C1 segment of cervical spinal cord (tissue), 14 donors: ENCODE results near the gene GSTT2B.
"Not testable (repeated sequence)": the region's sequence is repeated elsewhere in the genome, so short reads cannot be mapped to it uniquely, and the experiment has no call there.

Source experiments
- DNase-seq, 14 donors: peaks; one replicate each; lab custom pipeline; 2025; lab: John Stamatoyannopoulos, UW

GSTT2B gene

DNA sequence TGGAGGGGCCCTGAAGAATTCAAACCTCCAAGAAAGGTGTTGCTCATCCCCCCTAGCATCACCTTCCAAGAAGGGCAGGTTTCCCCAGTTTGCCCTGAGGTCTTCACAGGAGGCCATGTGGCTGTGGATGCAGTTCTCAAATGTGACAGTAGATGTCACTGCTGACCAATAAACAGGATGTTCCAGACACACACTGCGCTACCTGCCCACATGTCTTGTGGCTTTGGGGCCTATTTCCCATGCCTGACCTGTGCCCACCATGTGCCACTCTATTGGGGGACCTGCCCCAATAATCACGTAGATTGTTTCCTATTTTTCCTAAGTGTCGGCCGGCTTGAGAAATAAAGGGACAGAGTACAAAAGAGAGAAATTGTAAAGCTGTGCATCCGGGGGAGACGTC is 23.4 kb upstream of the GSTT2B start:
- peak in 3 of 14 donors; percentile 8 to 29 (median 18) for DNase-seq

GRCh38 chr22:23980567-23980966 is 19.6 kb upstream of the GSTT2B start:
- not testable (repeated sequence) for DNase-seq

DNA sequence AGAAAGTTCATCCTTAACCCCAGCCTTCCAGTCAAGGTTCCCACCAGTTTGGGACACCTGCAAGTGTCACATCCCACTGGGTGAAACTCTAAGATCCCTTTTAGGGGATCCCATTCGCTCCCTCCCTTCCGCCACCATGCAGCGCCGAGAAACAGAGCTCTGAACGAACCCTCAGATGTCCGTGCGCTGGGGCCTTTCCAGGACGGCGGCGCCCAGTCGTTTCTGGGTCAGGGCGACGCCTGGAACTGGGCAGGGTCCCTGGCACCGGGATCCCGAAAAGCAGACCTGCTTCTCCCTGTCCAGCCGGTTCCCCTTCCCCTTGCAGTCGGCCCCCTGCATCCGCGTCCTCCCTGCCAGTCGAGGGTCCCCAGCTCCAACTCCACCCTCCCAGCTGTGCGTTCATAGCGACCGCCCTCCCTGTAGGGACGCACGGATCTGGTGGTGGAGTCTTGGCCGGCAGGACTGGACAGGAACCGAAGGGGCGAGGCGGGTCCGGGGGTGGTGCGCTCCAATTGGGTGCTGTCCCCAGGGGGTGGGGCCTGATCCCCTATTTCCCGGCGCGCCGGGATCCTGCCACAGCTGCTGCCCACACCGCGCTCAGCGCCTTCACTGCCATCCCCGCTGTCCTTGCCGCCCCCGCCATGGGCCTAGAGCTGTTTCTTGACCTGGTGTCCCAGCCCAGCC is 18.7 kb upstream of the GSTT2B start, which contains the start of gene GSTT2:
GSTT2 (plus strand) TSS at position 578 of the 684 bp plus-strand sequence.
- not testable (repeated sequence) for DNase-seq

DNA sequence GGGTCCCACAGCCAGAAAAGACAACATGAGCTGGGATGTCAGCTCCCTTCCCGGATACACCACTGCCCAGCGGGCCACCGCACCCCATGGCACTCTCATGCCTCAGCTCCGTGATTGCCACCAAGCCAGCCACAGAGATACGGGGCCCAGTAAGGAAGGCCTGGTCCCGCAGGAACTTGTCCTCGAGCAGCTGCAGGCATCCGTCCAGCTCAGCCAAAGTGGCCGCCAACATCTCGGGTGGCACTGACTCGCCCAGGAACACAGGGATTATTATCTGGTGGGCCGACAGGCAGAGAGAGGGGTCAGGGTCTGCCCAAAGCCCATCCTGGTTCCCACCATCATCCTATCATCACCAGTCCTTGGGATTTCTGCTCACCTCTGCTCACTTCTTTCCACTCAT is 16.3 kb upstream of the GSTT2B start:
- not testable (repeated sequence) for DNase-seq

GRCh38 chr22:23974836-23975352 is 13.9 kb upstream of the GSTT2B start:
- DNase-seq = not testable (repeated sequence)

DNA sequence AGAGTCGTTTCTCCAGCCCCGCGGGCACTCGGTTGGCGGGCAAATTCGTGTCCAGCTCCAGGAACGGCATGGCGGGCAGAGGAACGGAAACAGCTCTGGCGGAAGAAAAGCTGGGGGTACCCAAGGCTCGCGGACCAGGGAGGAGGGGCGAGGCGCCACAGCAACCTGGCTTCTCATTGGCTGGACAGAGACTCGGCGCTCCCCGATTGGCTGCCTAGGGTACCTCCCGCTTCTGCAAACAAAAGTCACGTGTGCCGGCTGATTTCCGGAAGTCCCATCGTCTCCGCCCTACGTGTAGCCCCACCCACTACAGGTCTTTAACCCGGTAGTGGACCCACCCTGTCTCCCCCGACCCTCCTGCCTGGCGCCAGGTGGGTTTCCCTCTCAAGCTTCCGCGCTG is 13.3 kb upstream of the GSTT2B start, which contains the start of gene DDT:
DDT (minus strand) TSS at position 97 of the 400 bp plus-strand sequence; CDS start at position 70, 27 bp downstream.
- not testable (repeated sequence) for DNase-seq

GRCh38 chr22:23971927-23972326 is 10.9 kb upstream of the GSTT2B start:
- DNase-seq = not testable (repeated sequence)

GRCh38 chr22:23970816-23971486 is 10.0 kb upstream of the GSTT2B start:
- no peak for DNase-seq

- no peak for DNase-seq
Measured at GRCh38 chr22:23970201-23970641, 9.2 kb upstream of the GSTT2B start.

GRCh38 chr22:23969071-23969470 is 8.1 kb upstream of the GSTT2B start:
- no peak for DNase-seq

- DNase-seq = not testable (repeated sequence)
Measured at GRCh38 chr22:23966568-23966967, 5.6 kb upstream of the GSTT2B start, which contains the start of gene DDTL. Gene DDTL (plus strand): TSS chr22:23966888. CDS start chr22:23966915, 27 bp downstream.

DNA sequence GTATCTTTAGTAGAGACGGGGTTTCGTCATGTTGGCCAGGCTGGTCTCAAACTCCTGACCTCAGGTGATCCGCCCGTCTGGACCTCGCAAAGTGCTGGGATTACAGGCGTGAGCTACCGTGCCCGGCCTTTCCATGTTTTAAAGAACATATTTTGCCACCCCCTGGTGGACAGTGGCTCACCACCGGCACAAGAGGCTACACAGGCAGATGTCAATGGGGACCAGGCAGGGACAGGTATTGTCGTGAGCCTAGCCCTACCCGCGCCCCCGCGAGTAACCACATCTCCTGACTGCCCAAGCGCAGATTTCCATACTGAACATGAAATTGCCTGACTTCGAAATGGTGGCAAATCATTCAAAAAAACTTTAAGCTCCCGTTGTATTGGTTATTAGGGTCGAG is 5.1 kb upstream of the GSTT2B start:
- DNase-seq = not testable (repeated sequence)

- DNase-seq = peak in 13 of 14 donors; percentile 14 to 75 (median 62)
Measured at GRCh38 chr22:23956301-23956900, 4.6 kb downstream of the GSTT2B start.

- not testable (repeated sequence) for DNase-seq
Measured at GRCh38 chr22:23955886-23956285, 5.1 kb downstream of the GSTT2B start.

DNA sequence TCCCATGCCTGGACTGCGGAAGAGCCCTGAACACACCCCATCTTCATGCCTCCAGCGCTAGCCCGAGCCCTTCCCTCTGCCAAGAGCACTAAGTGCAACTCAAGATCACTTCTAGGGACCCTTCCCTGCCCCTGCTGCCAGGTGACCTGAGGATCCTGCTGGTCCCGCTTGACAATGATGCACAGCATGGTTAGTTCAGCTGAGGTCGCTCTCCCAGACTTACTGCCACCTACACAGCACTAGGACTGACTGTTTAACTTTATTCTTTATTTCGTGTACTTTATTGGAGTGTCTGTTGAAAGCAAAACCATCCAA is 6.0 kb downstream of the GSTT2B start:
- not testable (repeated sequence) for DNase-seq

GRCh38 chr22:23954193-23954990 is 6.6 kb downstream of the GSTT2B start:
- not testable (repeated sequence) for DNase-seq

- DNase-seq = not testable (repeated sequence)
Measured at GRCh38 chr22:23953485-23953884, 7.5 kb downstream of the GSTT2B start.

- DNase-seq = not testable (repeated sequence)
Measured at GRCh38 chr22:23952794-23953405, 8.1 kb downstream of the GSTT2B start.

GRCh38 chr22:23951383-23951782 is 9.6 kb downstream of the GSTT2B start:
- DNase-seq = not testable (repeated sequence)

DNA sequence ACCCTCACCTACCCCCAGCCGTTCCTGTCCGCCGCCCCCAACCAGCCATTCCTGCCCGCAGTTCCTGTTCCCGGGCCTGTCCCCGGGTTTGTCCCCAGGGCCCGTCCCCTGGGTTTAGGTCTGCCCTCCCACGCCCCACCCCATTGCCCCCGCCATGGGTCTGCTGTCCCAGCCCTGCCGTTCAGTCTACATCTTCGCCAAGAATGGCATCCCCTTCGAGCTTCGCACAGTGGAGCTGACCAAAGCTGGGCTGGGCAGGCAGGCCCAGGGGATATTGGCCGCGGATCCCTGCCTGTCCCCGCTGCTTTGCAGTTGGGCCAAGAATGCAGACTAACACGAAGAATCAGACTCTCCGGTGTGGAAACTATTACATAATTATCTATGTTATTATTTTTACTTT is 11.2 kb downstream of the GSTT2B start:
- DNase-seq = not testable (repeated sequence)

GRCh38 chr22:23947391-23947790 is 13.6 kb downstream of the GSTT2B start:
- DNase-seq = not testable (repeated sequence)
